Activated CD8-positive, alpha-beta T cell treated with anti-CD3 and anti-CD28 coated beads for 36 hours (primary cell): ENCODE data around the gene PADI3. TPM values are rescaled to one million over a fixed set of nuclear protein-coding genes. Genes with fewer than 3 reads are reported as not detected.

Experiments
- ATAC-seq: fragments of 200-7000 bp; cut with Tn5 transposase; one replicate; pipeline ENCODE4 v1.10.0; 2021; ENCODE audit warnings: mild to moderate bottlenecking, moderate library complexity
- CTCF ChIA-PET: fragments of 350-600 bp; sonication (Branson Sonifier 250); formaldehyde crosslinking; loops from one replicate; lab custom pipeline; 2021; ENCODE audit warnings: antibody characterized with exemption; lab: Charles Lee
- POLR2A ChIA-PET: fragments of 350-600 bp; sonication (Branson Sonifier 250); formaldehyde crosslinking; loops from one replicate; lab custom pipeline; 2021; ENCODE audit warnings: antibody characterized with exemption; lab: Charles Lee
- DNase-seq: peaks from one replicate; pipeline ENCODE4 v3.0.0-alpha.2; 2020
- H3K27ac Mint-ChIP-seq: one replicate; pipeline ENCODE4 v1.8.0; 2021; ENCODE audit warnings: mild to moderate bottlenecking, mixed read lengths
- H3K27me3 Mint-ChIP-seq: one replicate; pipeline ENCODE4 v1.8.0; 2021; ENCODE audit warnings: mixed read lengths
- H3K36me3 Mint-ChIP-seq: one replicate; pipeline ENCODE4 v1.8.0; 2021; ENCODE audit warnings: low read depth, mixed read lengths
- H3K4me1 Mint-ChIP-seq: one replicate; pipeline ENCODE4 v1.8.0; 2021; ENCODE audit warnings: low read depth, mixed read lengths
- H3K4me3 Mint-ChIP-seq: one replicate; pipeline ENCODE4 v1.8.0; 2021; ENCODE audit warnings: mild to moderate bottlenecking, moderate library complexity, mixed read lengths
- H3K9me3 Mint-ChIP-seq: one replicate; pipeline ENCODE4 v1.8.0; 2021; ENCODE audit warnings: mixed read lengths
- intact Hi-C: fragments of 100-400 bp; cut with micrococcal nuclease; formaldehyde crosslinking; loops from one replicate; pipeline ENCODE4 v1.10.0; 2022
- total RNA-seq, 2 experiments: library from RNA; stranded (reverse); gene quantifications; one replicate each; pipeline ENCODE4 v1.2.3, GENCODE V29; 2021
- TF ChIP-seq, protein P1 (sequence below): fragments of 200-600 bp; IDR thresholded peaks from one replicate; pipeline ENCODE4 v1.8.0; 2022; ENCODE audit warnings: antibody characterized with exemption, mild to moderate bottlenecking

Gene PADI3
- total RNA-seq, 2 experiments from 2014 or later: not detected

DNA sequence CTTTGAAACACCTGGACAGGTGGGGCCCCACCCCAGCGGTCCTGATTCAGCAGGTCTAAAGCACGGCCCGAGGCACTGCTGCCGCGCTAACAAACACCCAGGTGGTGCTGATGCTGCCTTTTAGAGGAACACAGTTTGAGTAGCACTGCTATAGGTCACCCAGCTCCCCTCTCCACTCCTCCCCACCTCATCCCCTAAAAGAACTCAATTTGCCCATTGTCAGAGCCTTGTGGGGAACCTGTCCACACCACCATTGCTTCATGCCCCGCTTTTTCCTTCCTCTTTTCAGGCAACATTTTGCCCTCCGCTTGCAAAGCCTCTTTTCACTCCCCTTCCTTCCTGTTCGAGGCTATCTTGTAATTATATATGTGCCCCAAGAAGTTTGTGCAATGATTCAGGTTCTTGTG lies 32.9 kb downstream of the PADI3 start:
- intact Hi-C loops: no loop called here
- POLR2A ChIA-PET: no interaction called here
- Mint-ChIP-seq H3K36me3 (no peaks in the 10 kb centered on the region), H3K27me3 (peaks cover 2% of the 10 kb centered on the region), H3K4me3 (no peak overlapping the region), H3K27ac (no peak overlapping the region), H3K4me1 (no peaks in the 10 kb centered on the region), H3K9me3 (no peaks in the 10 kb centered on the region)
- ATAC-seq (no peak), DNase-seq (no peak)
- CTCF ChIA-PET: interaction anchor here (1.0 kb wide), 1 partner anchor 160 kb away, joined by 3 read pairs; no protein-coding TSS in a partner anchor
- TF ChIP-seq, protein P1, sequence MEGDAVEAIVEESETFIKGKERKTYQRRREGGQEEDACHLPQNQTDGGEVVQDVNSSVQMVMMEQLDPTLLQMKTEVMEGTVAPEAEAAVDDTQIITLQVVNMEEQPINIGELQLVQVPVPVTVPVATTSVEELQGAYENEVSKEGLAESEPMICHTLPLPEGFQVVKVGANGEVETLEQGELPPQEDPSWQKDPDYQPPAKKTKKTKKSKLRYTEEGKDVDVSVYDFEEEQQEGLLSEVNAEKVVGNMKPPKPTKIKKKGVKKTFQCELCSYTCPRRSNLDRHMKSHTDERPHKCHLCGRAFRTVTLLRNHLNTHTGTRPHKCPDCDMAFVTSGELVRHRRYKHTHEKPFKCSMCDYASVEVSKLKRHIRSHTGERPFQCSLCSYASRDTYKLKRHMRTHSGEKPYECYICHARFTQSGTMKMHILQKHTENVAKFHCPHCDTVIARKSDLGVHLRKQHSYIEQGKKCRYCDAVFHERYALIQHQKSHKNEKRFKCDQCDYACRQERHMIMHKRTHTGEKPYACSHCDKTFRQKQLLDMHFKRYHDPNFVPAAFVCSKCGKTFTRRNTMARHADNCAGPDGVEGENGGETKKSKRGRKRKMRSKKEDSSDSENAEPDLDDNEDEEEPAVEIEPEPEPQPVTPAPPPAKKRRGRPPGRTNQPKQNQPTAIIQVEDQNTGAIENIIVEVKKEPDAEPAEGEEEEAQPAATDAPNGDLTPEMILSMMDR: no peak

DNA sequence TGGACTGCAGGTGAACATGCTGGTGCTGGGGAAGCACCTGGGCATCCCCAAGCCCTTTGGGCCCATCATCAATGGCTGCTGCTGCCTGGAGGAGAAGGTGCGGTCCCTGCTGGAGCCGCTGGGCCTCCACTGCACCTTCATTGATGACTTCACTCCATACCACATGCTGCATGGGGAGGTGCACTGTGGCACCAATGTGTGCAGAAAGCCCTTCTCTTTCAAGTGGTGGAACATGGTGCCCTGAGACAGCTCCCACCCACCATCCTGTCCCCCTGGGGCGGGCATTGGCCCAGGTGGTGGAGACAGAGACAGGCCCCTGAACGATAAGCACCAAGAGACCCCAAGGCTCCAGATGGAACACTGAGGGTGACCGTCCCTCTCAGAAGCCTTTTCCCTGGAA lies 33.9 kb downstream of the PADI3 start:
- intact Hi-C loops: no loop called here
- H3K36me3 Mint-ChIP-seq: no peaks in the 10 kb centered on the region
- CTCF ChIA-PET: no interaction called here

DNA sequence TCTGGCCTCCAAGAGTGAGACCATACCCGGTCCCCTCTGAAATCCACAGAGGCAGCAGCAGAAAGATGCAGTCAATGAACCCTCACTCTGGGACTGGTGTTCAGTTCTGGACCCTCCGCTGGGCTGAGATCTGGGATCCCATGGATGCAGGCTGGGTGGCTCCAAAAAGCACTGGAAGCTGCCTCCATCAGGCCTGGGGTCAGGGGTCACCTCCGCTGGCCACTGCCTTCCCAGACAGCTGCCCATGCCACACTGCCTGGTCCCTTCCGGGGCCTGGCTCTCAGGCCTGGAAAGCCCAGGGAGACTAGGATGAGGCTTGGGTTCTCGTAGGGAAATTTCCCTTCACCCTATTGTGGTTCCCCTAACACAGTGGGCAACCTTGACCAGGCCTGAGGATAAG lies 37.7 kb downstream of the PADI3 start:
- no peak overlapping the region for H3K27ac Mint-ChIP-seq
- ChIA-PET POLR2A (no interaction called here), CTCF (no interaction called here)
- ATAC-seq (no peak), DNase-seq (no peak)
- H3K4me3 Mint-ChIP-seq: no peak overlapping the region
- no peaks in the 10 kb centered on the region for H3K4me1 Mint-ChIP-seq
- no peaks in the 10 kb centered on the region for H3K27me3 Mint-ChIP-seq
- intact Hi-C loops: no loop called here
- H3K36me3 Mint-ChIP-seq: no peaks in the 10 kb centered on the region
- TF ChIP-seq, protein P1: no peak
- H3K9me3 Mint-ChIP-seq: no peaks in the 10 kb centered on the region

More for the DNA sequence above, 33.9 kb downstream of the PADI3 start:
- POLR2A ChIA-PET: no interaction called here
- DNase-seq: no peak
- TF ChIP-seq, protein P1: no peak
- ATAC-seq: no peak
- Mint-ChIP-seq H3K27me3 (no peaks in the 10 kb centered on the region), H3K4me3 (no peak overlapping the region), H3K27ac (no peak overlapping the region), H3K9me3 (no peaks in the 10 kb centered on the region), H3K4me1 (no peaks in the 10 kb centered on the region)

DNA sequence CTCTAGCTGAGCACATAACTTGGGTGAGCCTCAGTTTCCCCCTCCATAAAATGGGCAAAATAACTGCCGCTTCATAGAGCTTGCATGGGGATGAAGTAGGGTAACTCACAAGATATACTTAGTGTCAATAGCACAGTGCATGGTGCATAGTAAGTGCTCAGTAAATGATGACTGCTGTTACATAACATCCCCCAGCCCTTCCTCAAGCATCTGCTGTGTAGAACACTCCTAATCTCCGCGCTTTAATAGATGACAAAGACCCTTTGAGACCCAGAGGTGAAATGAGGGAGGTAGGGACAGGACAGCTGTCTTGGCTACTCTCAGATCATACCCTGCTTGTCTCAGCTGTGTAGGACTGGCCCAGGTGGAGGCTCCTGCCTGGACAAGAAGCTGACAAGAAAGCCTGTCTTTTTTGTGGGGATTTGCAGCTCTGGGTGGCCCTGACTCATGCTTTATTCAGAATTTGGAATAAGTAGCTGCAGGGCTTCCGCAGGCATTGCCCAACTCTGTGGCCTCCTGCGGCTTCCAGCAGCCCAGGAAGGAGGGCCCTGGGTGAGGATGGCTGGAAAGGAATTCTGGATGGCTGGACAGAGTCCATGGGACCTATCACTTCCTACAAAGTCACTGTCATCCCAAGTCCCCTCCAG lies 38.4 kb downstream of the PADI3 start:
- no peak for DNase-seq
- CTCF ChIA-PET: no interaction called here
- Mint-ChIP-seq H3K4me1 (no peaks in the 10 kb centered on the region), H3K9me3 (no peaks in the 10 kb centered on the region), H3K36me3 (no peaks in the 10 kb centered on the region), H3K27me3 (no peaks in the 10 kb centered on the region), H3K27ac (no peak overlapping the region), H3K4me3 (no peak overlapping the region)
- no peak for ATAC-seq
- TF ChIP-seq, protein P1: no peak
- intact Hi-C loops: no loop called here
- POLR2A ChIA-PET: no interaction called here

DNA sequence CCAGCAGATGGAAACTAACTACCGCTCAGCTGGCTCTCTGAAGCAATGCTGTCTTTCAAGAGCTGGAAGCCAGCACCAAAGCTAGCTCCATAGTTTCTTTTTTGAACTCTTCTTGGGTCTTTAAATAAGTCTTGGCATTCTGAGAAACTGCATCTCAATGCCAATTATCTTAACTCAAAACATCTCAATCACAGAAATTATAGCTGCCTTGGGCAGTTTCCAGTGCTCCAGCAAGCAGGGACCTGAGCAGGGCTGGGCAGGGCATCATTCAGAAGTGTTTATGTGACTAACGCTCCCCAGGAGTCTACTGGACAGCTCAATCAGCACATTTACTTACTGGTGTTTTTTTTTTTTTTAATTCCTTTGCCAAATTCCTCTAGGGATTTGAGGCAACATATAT lies 40.8 kb downstream of the PADI3 start:
- POLR2A ChIA-PET: no interaction called here
- TF ChIP-seq, protein P1: no peak
- no peak for DNase-seq
- intact Hi-C loops: no loop called here
- Mint-ChIP-seq H3K9me3 (no peaks in the 10 kb centered on the region), H3K27ac (no peak overlapping the region), H3K4me3 (no peak overlapping the region), H3K36me3 (no peaks in the 10 kb centered on the region), H3K27me3 (peaks cover 4% of the 10 kb centered on the region), H3K4me1 (no peaks in the 10 kb centered on the region)
- CTCF ChIA-PET: interaction anchor here (1.4 kb wide), 1 partner anchor 164 kb away, joined by 4 read pairs; no protein-coding TSS in a partner anchor
- no peak for ATAC-seq
